Measurements from ENCODE around the gene ZNF217. TPM values are rescaled to one million over a fixed set of nuclear protein-coding genes. Genes with fewer than 3 reads are reported as not detected.

ZNF217 gene
- total and polyA plus RNA-seq, 10 of the 15 experiments (the other 5 are each of a cell fraction or from before 2014, with no cell fraction given) = 8.5 to 76.6 (median 40.6) TPM

DNA sequence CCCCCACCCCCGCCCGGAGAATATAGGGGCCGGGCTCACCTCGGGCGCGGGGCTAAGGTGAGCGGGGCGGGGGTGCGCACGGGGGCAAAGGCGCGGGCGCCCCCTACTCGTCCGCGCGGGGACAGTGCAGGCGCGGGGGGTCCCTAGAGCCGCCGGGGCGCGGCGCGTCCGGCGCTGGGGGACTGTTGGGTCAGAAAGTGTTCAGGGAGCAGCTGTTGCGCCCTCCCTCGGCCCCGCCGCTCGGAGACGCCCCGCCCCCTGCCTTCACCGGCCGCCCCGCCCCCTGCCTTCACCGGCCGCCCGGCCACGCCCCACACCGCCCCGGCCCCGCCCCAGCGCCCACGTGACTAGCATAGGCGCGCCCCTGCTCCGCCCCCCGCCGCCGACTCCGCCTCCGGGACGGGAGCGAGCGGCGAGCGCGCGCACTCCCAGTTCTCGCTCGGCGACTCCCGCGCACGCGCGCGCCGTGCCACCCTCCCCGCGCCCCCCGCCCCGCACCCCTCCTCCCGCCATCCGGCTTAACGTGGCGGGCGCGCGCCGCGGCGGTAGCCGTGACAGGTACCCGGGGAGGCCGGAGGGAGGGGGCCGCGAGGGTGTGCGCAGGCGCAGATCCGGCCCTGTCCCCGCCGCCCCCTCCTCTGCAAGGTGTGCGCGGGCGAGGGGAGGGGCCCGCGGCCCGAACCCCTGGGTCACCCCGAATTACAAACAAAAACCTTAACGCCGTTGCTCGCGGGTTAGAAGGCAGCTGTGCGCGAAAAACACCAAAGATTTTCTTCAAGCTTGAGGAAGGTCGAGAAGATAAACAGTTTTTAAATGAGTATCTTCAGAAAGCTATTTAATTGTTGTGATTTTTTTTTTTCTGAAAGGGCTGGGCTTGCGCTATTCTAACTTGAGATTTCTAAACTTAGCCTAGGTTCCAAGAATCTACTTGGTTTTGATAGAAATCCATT, 704 bp upstream of the ZNF217 start (continued):
- TF ChIP-seq, protein P1, sequence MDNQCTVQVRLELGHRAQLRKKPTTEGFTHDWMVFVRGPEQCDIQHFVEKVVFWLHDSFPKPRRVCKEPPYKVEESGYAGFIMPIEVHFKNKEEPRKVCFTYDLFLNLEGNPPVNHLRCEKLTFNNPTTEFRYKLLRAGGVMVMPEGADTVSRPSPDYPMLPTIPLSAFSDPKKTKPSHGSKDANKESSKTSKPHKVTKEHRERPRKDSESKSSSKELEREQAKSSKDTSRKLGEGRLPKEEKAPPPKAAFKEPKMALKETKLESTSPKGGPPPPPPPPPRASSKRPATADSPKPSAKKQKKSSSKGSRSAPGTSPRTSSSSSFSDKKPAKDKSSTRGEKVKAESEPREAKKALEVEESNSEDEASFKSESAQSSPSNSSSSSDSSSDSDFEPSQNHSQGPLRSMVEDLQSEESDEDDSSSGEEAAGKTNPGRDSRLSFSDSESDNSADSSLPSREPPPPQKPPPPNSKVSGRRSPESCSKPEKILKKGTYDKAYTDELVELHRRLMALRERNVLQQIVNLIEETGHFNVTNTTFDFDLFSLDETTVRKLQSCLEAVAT (IDR thresholded peaks at IDR 0.05) = peak; percentile 65; the same call in 1 of the 2 replicates
- 0 out of 2 replicates have a peak, but pooled peaks have one; percentile 31 for TF ChIP-seq NR2C1 (IDR thresholded peaks at IDR 0.05)
- TF ChIP-seq REST (IDR thresholded peaks at IDR 0.05; ENCODE audit: low read depth, low read length) = no peak
- peak; percentile 65; the same call in 1 of the 2 replicates for TF ChIP-seq SMARCA5 (IDR thresholded peaks at IDR 0.05)
- peak; percentile 30; the same call in 1 of the 2 replicates for TF ChIP-seq RUNX3 (IDR thresholded peaks at IDR 0.05; ENCODE audit: low read length)
- no peak for TF ChIP-seq ZNF207 (IDR thresholded peaks at IDR 0.05; ENCODE audit: borderline replicate concordance)
- peak; percentile 40 for TF ChIP-seq RAD21 (IDR thresholded peaks at IDR 0.05; ENCODE audit: insufficient read depth, low read depth, low read length)
- peak; percentile 20 for TF ChIP-seq MEF2B (IDR thresholded peaks at IDR 0.05; ENCODE audit: partially characterized antibody, poor library complexity, severe bottlenecking)
- peak; percentile 45; the same call in 1 of the 2 replicates for TF ChIP-seq BACH1 (IDR thresholded peaks at IDR 0.05; ENCODE audit: borderline replicate concordance)
- no peak for TF ChIP-seq SMAD5 (IDR thresholded peaks at IDR 0.05; ENCODE audit: low read depth)
- peak; percentile 36; the same call in 1 of the 2 replicates for TF ChIP-seq POLR2A (IDR thresholded peaks at IDR 0.05; ENCODE audit: low read depth, low read length)
- 0 out of 2 replicates have a peak, but pooled peaks have one; percentile 18 for TF ChIP-seq CHD1 (IDR thresholded peaks at IDR 0.05; ENCODE audit: low read depth, low read length)
- TF ChIP-seq BMI1 (IDR thresholded peaks at IDR 0.05; ENCODE audit: borderline replicate concordance) = no peak
- 0 out of 2 replicates have a peak, but pooled peaks have one; percentile 27 for TF ChIP-seq ZSCAN29 (IDR thresholded peaks at IDR 0.05)
- TF ChIP-seq USF1 (IDR thresholded peaks at IDR 0.05; ENCODE audit: borderline replicate concordance, extremely low read length, insufficient read depth, low read depth, low read length) = peak; percentile 74
- peak; percentile 62; the same call in 1 of the 2 replicates for TF ChIP-seq NBN (IDR thresholded peaks at IDR 0.05)
- peak; percentile 37 for TF ChIP-seq SMAD1 (IDR thresholded peaks at IDR 0.05; ENCODE audit: low read depth, partially characterized antibody)
- TF ChIP-seq, protein P2, sequence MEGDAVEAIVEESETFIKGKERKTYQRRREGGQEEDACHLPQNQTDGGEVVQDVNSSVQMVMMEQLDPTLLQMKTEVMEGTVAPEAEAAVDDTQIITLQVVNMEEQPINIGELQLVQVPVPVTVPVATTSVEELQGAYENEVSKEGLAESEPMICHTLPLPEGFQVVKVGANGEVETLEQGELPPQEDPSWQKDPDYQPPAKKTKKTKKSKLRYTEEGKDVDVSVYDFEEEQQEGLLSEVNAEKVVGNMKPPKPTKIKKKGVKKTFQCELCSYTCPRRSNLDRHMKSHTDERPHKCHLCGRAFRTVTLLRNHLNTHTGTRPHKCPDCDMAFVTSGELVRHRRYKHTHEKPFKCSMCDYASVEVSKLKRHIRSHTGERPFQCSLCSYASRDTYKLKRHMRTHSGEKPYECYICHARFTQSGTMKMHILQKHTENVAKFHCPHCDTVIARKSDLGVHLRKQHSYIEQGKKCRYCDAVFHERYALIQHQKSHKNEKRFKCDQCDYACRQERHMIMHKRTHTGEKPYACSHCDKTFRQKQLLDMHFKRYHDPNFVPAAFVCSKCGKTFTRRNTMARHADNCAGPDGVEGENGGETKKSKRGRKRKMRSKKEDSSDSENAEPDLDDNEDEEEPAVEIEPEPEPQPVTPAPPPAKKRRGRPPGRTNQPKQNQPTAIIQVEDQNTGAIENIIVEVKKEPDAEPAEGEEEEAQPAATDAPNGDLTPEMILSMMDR (IDR thresholded peaks at IDR 0.05 in 2 of 3, conservative IDR thresholded peaks at IDR 0.05 in 1 of 3; ENCODE audit: control insufficient read depth in 2 of 3, extremely low read depth in 1 of 3, insufficient read depth in 1 of 3, low read depth in 3 of 3, low read length in 3 of 3) = peak; percentile 7 to 53 (median 40); a peak in 3 of 6 replicates
- TF ChIP-seq TCF12 (IDR thresholded peaks at IDR 0.05; ENCODE audit: low read depth, low read length) = peak; percentile 49; the same call in 1 of the 2 replicates

Data from GM12878 (cell line).